ENCODE measurements around the gene ANTXR1.

ANTXR1 gene

DNA sequence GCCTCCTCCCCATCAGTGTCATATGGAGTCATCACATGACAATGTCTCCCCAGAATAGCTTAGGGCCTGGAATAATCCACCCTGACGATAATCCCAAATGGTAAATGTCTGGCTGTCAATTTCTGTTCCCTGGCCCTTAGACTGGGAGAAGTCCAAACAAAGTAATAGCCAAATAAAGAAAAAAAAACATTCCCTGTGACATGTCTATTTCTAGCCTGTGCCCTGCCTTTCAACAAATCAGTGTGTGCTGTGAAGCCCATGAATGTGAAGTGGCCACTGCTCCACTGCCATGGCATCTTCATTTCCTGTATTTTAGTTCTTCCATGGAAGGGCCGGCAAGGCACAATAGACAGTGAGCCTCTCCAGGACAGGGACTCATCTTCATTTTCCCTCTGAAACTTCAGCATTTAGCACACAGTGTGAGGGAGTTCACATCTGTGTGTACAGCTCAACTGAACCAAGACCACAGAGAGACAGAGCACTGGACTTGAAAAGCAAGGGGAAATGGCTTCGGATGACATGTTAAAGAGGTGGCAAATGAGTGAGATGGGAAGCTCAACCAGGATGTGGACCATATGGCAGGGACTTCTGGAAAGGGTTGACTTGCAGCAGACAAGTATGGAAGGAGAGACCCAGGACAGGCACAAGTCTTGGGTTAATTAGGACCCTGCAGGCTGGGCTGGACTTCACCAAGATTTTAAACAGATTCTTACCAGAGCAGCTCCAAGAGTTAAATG, 140.0 kb downstream of the ANTXR1 start:
- TF ChIP-seq, protein P1, sequence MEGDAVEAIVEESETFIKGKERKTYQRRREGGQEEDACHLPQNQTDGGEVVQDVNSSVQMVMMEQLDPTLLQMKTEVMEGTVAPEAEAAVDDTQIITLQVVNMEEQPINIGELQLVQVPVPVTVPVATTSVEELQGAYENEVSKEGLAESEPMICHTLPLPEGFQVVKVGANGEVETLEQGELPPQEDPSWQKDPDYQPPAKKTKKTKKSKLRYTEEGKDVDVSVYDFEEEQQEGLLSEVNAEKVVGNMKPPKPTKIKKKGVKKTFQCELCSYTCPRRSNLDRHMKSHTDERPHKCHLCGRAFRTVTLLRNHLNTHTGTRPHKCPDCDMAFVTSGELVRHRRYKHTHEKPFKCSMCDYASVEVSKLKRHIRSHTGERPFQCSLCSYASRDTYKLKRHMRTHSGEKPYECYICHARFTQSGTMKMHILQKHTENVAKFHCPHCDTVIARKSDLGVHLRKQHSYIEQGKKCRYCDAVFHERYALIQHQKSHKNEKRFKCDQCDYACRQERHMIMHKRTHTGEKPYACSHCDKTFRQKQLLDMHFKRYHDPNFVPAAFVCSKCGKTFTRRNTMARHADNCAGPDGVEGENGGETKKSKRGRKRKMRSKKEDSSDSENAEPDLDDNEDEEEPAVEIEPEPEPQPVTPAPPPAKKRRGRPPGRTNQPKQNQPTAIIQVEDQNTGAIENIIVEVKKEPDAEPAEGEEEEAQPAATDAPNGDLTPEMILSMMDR (IDR thresholded peaks at IDR 0.05; ENCODE audit: extremely low read depth, insufficient read depth, missing control alignments), result no peak
- no peak for DNase-seq (ENCODE audit: low spot score)
- in situ Hi-C loops (cut with MboI; ENCODE audit: low pct_unique_long_range_greater_than_20kb, low sequenced_read_pairs, unreplicated experiment), result no loop called here

- no peak for DNase-seq (ENCODE audit: low spot score)
- in situ Hi-C loops (cut with MboI; ENCODE audit: low pct_unique_long_range_greater_than_20kb, low sequenced_read_pairs, unreplicated experiment), result no loop called here
- TF ChIP-seq, protein P1 (IDR thresholded peaks at IDR 0.05; ENCODE audit: extremely low read depth, insufficient read depth, missing control alignments), result no peak
These were observed 141.1 kb downstream of the ANTXR1 start for GRCh38 chr2:69154106-69154505.

DNA sequence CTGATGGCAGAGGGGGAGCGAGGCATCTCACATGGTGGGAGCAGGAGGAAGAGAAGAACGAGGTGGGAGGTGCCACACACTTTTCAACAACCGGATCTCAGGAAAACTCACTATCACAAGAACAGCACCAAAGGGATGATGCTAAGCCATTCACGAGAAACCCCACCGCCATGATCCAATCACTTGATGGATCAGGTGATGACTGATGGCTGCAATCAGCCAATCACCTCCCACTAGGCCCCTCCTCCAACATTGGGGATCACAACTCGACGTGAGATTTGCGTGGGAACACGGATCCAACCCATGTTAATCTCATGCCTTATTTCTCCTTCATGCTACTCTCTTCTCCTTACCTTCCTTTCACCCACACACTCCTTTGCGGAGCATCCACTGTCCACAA, 143.6 kb downstream of the ANTXR1 start:
- TF ChIP-seq, protein P1 (IDR thresholded peaks at IDR 0.05; ENCODE audit: extremely low read depth, insufficient read depth, missing control alignments), result no peak
- no peak for DNase-seq (ENCODE audit: low spot score)
- in situ Hi-C loops (cut with MboI; ENCODE audit: low pct_unique_long_range_greater_than_20kb, low sequenced_read_pairs, unreplicated experiment), result no loop called here

- DNase-seq (ENCODE audit: low spot score), result no peak
- in situ Hi-C loops (cut with MboI; ENCODE audit: low pct_unique_long_range_greater_than_20kb, low sequenced_read_pairs, unreplicated experiment), result no loop called here
- TF ChIP-seq, protein P1 (IDR thresholded peaks at IDR 0.05; ENCODE audit: extremely low read depth, insufficient read depth, missing control alignments), result no peak
These were observed 144.5 kb downstream of the ANTXR1 start for GRCh38 chr2:69157441-69157840.

- DNase-seq (ENCODE audit: low spot score), result no peak
- TF ChIP-seq, protein P1 (IDR thresholded peaks at IDR 0.05; ENCODE audit: extremely low read depth, insufficient read depth, missing control alignments), result no peak
- in situ Hi-C loops (cut with MboI; ENCODE audit: low pct_unique_long_range_greater_than_20kb, low sequenced_read_pairs, unreplicated experiment), result no loop called here
These were observed 147.0 kb downstream of the ANTXR1 start for GRCh38 chr2:69159986-69160385.

- no peak for DNase-seq (ENCODE audit: low spot score)
- in situ Hi-C loops (cut with MboI; ENCODE audit: low pct_unique_long_range_greater_than_20kb, low sequenced_read_pairs, unreplicated experiment), result no loop called here
- TF ChIP-seq, protein P1 (IDR thresholded peaks at IDR 0.05; ENCODE audit: extremely low read depth, insufficient read depth, missing control alignments), result no peak
These were observed 149.1 kb downstream of the ANTXR1 start for GRCh38 chr2:69162057-69162456.

All from GM13977 (cell line).